Measurements from ENCODE around the gene LINS1. TPM values are rescaled to one million over a fixed set of nuclear protein-coding genes. Genes with fewer than 3 reads are reported as not detected.

The LINS1 gene
- total and polyA plus RNA-seq, 2 of the 8 experiments (the other 6 are each of a cell fraction or from before 2014, with no cell fraction given), result 4.2 to 8.1 TPM

DNA sequence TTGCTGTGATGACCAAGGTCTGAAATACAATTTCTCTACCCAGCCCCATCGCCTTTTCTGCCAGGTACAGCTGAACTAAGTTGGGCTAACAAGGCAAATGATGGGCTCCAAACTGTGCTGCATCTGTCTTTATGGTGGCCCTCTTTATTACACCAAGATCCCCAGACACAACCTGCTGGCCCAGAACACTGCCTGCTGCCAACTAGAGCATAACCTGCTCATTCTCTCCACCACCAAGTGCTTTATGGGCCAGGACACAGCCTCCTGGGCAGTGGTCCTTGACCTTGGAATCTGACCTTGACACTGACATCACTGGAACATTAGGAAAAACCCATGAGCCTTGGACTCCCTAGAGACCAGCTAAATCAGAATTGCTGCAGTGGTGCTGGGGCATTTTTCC lies 3.3 kb downstream of the LINS1 start (continued):
- TF ChIP-seq, protein P1, sequence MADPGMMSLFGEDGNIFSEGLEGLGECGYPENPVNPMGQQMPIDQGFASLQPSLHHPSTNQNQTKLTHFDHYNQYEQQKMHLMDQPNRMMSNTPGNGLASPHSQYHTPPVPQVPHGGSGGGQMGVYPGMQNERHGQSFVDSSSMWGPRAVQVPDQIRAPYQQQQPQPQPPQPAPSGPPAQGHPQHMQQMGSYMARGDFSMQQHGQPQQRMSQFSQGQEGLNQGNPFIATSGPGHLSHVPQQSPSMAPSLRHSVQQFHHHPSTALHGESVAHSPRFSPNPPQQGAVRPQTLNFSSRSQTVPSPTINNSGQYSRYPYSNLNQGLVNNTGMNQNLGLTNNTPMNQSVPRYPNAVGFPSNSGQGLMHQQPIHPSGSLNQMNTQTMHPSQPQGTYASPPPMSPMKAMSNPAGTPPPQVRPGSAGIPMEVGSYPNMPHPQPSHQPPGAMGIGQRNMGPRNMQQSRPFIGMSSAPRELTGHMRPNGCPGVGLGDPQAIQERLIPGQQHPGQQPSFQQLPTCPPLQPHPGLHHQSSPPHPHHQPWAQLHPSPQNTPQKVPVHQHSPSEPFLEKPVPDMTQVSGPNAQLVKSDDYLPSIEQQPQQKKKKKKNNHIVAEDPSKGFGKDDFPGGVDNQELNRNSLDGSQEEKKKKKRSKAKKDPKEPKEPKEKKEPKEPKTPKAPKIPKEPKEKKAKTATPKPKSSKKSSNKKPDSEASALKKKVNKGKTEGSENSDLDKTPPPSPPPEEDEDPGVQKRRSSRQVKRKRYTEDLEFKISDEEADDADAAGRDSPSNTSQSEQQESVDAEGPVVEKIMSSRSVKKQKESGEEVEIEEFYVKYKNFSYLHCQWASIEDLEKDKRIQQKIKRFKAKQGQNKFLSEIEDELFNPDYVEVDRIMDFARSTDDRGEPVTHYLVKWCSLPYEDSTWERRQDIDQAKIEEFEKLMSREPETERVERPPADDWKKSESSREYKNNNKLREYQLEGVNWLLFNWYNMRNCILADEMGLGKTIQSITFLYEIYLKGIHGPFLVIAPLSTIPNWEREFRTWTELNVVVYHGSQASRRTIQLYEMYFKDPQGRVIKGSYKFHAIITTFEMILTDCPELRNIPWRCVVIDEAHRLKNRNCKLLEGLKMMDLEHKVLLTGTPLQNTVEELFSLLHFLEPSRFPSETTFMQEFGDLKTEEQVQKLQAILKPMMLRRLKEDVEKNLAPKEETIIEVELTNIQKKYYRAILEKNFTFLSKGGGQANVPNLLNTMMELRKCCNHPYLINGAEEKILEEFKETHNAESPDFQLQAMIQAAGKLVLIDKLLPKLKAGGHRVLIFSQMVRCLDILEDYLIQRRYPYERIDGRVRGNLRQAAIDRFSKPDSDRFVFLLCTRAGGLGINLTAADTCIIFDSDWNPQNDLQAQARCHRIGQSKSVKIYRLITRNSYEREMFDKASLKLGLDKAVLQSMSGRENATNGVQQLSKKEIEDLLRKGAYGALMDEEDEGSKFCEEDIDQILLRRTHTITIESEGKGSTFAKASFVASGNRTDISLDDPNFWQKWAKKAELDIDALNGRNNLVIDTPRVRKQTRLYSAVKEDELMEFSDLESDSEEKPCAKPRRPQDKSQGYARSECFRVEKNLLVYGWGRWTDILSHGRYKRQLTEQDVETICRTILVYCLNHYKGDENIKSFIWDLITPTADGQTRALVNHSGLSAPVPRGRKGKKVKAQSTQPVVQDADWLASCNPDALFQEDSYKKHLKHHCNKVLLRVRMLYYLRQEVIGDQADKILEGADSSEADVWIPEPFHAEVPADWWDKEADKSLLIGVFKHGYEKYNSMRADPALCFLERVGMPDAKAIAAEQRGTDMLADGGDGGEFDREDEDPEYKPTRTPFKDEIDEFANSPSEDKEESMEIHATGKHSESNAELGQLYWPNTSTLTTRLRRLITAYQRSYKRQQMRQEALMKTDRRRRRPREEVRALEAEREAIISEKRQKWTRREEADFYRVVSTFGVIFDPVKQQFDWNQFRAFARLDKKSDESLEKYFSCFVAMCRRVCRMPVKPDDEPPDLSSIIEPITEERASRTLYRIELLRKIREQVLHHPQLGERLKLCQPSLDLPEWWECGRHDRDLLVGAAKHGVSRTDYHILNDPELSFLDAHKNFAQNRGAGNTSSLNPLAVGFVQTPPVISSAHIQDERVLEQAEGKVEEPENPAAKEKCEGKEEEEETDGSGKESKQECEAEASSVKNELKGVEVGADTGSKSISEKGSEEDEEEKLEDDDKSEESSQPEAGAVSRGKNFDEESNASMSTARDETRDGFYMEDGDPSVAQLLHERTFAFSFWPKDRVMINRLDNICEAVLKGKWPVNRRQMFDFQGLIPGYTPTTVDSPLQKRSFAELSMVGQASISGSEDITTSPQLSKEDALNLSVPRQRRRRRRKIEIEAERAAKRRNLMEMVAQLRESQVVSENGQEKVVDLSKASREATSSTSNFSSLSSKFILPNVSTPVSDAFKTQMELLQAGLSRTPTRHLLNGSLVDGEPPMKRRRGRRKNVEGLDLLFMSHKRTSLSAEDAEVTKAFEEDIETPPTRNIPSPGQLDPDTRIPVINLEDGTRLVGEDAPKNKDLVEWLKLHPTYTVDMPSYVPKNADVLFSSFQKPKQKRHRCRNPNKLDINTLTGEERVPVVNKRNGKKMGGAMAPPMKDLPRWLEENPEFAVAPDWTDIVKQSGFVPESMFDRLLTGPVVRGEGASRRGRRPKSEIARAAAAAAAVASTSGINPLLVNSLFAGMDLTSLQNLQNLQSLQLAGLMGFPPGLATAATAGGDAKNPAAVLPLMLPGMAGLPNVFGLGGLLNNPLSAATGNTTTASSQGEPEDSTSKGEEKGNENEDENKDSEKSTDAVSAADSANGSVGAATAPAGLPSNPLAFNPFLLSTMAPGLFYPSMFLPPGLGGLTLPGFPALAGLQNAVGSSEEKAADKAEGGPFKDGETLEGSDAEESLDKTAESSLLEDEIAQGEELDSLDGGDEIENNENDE (IDR thresholded peaks at IDR 0.05; ENCODE audit: insufficient replicate concordance, low read length), result no peak
- no peak for TF ChIP-seq KDM4A (IDR thresholded peaks at IDR 0.05; ENCODE audit: low read depth, low read length, severe bottlenecking)
- no peak for TF ChIP-seq POLR2A (IDR thresholded peaks at IDR 0.05; ENCODE audit: control extremely low read depth in 1 of 2, low read depth in 2 of 2, low read length in 2 of 2)
- TF ChIP-seq SP4 (IDR thresholded peaks at IDR 0.05; ENCODE audit: low read length), result no peak
- TF ChIP-seq RBBP5 (IDR thresholded peaks at IDR 0.05; ENCODE audit: borderline replicate concordance, low read depth, low read length), result no peak
- no peak for TF ChIP-seq SUZ12 (IDR thresholded peaks at IDR 0.05; ENCODE audit: low read length)
- TF ChIP-seq FOSL1 (IDR thresholded peaks at IDR 0.05; ENCODE audit: insufficient read depth, low read depth, low read length), result no peak
- no peak for TF ChIP-seq PHF8 (conservative IDR thresholded peaks at IDR 0.05; ENCODE audit: low read depth, low read length)
- TF ChIP-seq, protein P2, sequence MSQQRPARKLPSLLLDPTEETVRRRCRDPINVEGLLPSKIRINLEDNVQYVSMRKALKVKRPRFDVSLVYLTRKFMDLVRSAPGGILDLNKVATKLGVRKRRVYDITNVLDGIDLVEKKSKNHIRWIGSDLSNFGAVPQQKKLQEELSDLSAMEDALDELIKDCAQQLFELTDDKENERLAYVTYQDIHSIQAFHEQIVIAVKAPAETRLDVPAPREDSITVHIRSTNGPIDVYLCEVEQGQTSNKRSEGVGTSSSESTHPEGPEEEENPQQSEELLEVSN (IDR thresholded peaks at IDR 0.05), result no peak

All from H1 (cell line).